Right ventricle myocardium superior (tissue), 1 donor: ENCODE measurements around the gene IFNAR2. TPM values are rescaled to one million over a fixed set of nuclear protein-coding genes. Genes with fewer than 3 reads are reported as not detected.
A peak's percentile ranks its signal among the peaks of the same experiment; 100 is the strongest.
"Not testable (repeated sequence)": the region's sequence is repeated elsewhere in the genome, so short reads cannot be mapped to it uniquely, and the experiment has no call there.

Experiments used
- ATAC-seq: fragments of 200-7000 bp; cut with Tn5 transposase; one replicate; pipeline ENCODE4 v1.9.1; 2020; ENCODE audit warnings: mild to moderate bottlenecking; ENCODE audit not compliant: poor library complexity
- DNase-seq: peaks from one replicate; pipeline ENCODE4 v3.0.0-alpha.2; 2020
- intact Hi-C: fragments of 100-400 bp; cut with DNase I; formaldehyde crosslinking; loops from one replicate; pipeline ENCODE4 v1.11.2; 2022
- total RNA-seq: library from RNA; stranded (reverse); fragmentation: NEBNext Ultra II Directional; extraction: Animal tissue kit (Norgen Biotek cat#: 25700); gene quantifications from one replicate; pipeline ENCODE4 v1.2.1, GENCODE V29; 2021
- donor health status: DM: no; HTN: yes; CAD: no; lungs with severe emphysema.

IFNAR2 gene
- total RNA-seq, 1 donor from 2014 or later, result 8.7 TPM

DNA sequence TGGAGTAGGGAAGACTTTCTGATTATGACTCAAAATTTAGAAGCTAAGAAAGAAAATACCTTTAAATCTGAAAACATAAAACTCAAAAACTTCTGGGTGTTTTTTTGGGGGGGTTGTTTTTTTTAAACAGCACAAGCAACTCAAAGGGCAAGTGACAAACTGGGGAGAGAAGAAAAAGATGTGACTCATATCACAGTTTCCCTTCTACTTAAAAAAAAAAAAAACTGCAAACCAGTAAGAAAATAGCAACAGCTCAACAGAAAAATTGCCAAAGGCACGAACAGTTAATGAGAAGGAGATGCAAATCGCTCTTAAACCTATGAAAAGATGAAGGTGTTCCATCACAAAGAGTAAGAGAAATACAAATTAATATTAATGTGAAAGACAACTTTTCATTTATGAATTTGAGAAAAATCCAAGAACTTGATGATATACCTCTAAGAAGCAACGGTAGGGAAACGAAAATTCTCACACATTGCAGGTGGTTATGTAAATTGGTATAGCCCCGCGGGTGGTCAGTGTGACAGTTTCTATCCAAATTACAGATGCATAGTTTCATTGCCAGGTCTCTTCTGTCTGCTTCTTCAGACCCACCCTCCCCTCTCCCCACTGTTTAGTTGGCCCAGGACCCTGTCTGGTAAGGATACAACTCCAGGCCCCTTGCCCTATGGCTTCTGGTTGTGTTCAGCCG is 9.0 kb downstream of the IFNAR2 start:
- DNase-seq (no peak), ATAC-seq (no peak)
- intact Hi-C loops, result no loop called here

DNA sequence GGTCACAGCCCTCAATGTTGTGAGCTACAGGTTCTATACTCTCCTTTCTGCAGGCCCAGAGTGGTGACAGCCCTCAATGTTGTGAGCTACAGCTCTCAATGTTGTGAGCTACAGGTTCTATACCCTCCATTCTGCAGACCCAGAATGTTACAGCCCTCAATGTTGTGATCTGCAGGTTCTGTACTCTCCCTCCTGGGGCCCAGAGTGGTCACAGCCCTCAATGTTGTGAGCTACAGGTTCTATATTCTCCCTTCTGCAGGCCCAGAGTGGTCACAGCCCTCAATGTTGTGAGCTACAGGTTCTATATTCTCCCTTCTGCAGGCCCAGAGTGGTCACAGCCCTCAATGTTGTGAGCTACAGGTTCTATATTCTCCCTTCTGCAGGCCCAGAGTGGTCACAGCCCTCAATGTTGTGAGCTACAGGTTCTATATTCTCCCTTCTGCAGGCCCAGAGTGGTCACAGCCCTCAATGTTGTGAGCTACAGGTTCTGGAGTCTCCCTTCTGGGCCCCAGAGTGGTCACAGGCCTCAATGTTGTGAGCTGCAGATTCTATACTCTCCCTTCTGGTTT is 9.9 kb downstream of the IFNAR2 start:
- intact Hi-C loops, result not testable (repeated sequence)

DNA sequence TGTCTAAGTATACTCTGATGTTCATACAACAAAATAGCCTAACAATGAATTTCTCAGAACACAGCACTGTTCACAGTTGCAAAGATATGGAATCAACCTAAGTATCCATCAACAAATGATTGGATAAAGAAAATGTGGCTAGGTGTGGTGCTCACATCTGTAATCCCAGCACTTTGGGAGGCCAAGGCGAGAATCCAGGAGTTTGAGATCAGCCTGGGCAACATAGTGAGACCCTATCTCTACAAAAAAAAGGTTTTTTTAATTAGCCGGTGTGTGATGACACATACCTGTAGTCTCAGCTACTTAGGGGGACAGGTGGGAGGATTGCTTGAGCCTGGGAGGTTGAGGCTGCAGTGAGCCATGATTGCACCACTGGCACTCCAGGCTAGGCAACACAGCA is 10.7 kb downstream of the IFNAR2 start:
- intact Hi-C loops, result no loop called here

More for the DNA sequence above, 9.9 kb downstream of the IFNAR2 start:
- not testable (repeated sequence) for ATAC-seq, DNase-seq

DNA sequence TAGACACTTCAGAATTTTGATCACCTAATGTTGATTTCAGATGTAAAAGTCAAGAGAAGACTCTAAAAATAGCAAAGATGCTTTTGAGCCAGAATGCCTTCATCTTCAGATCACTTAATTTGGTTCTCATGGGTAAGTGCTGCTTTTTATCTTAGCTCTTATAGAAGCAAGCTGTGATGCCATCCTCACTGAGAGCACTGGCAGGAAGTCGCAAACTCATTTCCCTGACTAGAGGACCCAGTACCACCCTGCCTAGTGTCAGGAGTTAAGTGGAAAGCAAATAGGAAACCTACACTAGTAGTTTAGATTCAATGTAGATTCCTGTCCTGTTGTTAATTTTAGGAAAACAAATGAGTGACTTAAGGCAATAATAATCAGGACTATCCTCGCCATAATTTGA is 12.1 kb downstream of the IFNAR2 start:
- ATAC-seq (no peak), DNase-seq (no peak)
- intact Hi-C loops, result no loop called here

More for the DNA sequence above, 10.7 kb downstream of the IFNAR2 start:
- ATAC-seq (no peak), DNase-seq (no peak)

DNA sequence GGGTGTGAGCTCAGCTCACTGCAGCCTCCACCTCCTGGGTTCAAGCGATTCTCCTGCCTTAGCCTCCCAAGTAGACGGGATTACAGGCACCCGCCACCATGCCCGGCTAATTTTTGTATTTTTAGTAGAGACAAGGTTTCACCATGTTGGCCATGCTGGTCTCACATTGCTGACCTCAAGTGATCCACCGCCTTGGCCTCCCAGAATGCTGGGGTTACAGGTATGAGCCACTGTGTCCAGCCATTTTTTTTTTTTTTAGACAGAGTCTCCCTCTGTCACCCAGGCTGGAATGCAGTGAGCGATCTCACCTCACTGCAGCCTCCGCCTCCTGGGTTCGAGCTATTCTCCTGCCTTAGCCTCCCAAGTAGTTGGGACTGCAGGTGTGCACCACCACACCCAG is 13.1 kb downstream of the IFNAR2 start:
- intact Hi-C loops, ATAC-seq, DNase-seq: not testable (repeated sequence)

DNA sequence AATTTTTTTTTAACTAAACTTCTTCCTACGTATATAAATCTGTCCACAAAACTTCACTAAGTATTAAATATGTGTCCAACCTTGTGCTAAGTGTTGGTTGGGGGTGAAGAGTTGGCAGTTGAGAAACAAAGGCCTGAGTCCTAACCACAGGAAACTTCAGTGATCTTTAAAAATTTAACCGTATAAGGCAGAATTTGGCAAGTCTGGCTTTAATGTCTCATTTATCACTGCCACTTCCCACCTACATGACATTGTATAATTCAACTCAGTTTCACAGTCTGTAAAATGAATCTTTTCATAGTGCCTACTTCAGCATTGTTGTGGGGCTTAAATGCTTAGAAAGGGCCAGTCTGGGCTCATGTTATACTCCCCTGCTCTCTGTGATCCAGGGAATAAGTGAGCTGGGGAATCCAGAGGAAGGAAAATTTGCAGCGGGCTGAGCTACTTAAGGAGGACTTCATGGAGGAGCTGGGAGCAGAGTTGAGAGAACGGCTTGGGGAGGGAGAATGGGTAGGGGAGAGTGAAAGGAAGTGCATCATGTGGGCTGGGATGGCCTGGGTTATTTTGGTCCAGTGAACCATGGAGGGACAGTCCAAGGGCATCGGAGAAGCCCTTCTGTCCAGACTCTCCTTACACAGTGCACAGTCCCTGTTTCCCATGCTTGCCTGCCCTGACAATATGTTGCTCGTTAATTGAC is 14.5 kb downstream of the IFNAR2 start:
- ATAC-seq, result peak; percentile 31
- intact Hi-C loops, result no loop called here
- no peak for DNase-seq

DNA sequence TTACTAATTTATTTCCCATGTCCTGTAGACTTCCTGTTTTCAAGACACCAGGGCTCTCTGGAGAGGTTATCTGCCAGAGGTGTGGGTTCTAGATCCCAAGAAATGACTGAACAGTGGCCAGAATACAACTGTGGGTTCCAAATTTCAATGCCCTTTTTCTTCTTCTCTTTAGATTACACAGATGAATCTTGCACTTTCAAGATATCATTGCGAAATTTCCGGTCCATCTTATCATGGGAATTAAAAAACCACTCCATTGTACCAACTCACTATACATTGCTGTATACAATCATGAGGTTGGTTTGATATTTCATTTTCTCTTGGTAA is 15.0 kb downstream of the IFNAR2 start:
- intact Hi-C loops, result no loop called here
- ATAC-seq (no peak), DNase-seq (no peak)

DNA sequence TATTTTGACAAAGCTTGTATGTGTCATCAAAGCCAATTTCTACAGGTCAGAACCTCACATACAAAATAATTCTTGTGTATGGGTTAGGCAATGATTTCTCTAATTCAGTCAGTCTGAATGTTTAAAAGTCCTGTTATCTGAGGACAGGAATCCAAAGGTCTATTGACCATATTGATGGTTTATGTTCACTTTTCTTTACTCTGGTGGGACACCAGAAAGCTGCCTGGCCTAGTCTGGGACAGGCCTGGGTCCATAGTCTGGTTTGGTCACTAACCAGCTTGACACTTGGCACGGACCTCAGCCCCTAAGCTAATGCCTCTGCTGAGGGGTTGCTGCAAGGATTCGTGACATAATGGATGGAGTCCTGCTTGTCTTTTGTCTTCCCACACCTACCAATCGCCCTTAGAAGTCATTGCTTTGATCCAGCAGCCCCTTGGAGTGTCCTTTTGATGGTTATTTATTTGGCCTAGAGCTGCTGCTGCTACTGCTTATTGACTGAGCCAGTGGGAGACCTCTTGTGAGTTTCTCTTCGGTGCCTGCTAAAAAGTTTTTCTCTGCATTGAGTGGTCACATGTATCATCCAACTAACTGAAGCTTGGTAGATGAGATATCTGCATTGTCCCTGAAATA is 15.7 kb downstream of the IFNAR2 start:
- DNase-seq (no peak), ATAC-seq (no peak)
- intact Hi-C loops, result no loop called here

DNA sequence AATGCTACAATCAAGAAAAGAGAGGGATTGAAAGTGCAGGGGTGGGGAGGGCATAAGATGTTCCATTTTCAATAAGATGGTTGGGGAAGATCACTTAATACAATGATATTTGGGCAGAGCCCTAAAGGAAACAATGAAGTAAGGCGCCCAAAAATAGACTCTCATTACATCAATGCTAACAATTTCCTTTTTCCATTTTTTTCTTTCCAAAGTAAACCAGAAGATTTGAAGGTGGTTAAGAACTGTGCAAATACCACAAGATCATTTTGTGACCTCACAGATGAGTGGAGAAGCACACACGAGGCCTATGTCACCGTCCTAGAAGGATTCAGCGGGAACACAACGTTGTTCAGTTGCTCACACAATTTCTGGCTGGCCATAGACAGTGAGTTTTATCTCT is 16.8 kb downstream of the IFNAR2 start:
- DNase-seq (no peak), ATAC-seq (no peak)
- intact Hi-C loops, result no loop called here

DNA sequence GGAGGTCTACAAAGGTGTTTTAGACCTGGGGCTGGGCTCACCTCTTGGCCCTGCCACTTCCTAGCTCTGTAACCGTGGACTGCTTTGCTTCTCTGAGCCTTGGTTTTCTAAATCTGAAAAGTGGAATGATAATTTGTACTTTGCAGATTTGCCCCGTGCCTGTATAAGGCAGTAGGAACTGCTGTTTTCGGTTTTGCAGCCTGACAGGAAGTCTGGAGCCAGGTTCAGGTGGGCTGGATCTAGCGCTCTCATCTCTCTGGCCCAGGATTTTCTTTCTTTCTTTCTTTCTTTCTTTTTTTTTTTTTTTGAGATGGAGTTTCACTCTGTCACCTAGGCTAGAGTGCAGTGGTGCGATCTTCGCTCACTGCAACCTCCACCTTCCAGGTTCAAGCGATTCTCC is 17.2 kb downstream of the IFNAR2 start:
- ATAC-seq (no peak), DNase-seq (no peak)
- intact Hi-C loops, result no loop called here

DNA sequence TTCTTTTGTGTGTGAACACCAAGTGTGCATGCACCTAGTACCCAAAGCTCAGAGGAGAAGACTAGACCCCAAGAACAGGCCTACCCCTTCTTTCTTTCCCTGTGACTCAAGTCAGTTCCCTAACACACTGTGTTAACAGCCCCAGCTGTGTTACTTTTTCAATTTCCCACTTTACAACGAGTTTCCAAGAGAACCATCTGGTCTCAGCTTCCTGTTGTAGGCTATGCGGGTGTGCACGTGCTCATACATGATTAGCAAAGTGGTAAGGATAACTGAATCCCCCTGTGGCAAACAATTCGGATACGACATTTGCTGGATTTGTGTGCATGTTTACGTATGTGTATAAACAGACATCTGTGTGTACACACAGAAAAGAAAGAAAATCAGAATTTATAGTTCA is 17.9 kb downstream of the IFNAR2 start:
- DNase-seq, result no peak
- ATAC-seq, result no peak
- intact Hi-C loops, result no loop called here

DNA sequence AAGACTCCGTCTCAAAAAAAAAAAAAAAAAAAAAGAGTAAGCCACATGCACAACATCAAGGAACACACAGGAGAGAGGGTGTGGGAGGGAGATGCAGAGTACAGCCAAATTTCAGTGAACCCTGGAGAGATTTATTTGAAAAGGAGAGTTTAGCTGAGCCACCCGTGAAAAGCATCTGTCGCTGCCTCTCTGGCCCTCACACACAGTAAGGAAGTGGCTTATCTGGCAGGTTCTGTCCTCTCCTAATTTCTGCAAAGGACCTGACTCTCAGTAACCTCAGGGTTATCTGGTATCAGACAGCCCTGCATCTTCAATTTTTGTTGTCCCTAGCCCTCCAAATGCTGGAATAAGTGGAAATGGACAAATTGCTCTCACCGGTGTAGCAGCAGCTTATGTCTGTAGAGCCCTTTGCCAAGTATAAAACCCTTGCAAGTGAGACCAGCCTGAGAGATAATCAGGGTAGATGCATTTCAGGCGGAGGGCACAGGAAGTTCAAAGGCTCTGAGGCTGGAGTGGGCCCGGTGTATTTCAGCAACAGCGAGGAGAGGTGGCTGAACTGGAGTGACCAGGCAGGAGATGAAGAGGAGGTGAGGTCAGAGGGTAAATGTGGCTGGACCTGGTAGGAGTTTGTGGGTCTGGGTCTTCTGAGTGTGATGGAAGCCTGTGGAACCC is 19.7 kb downstream of the IFNAR2 start:
- DNase-seq, result no peak
- no peak for ATAC-seq
- intact Hi-C loops, result no loop called here

DNA sequence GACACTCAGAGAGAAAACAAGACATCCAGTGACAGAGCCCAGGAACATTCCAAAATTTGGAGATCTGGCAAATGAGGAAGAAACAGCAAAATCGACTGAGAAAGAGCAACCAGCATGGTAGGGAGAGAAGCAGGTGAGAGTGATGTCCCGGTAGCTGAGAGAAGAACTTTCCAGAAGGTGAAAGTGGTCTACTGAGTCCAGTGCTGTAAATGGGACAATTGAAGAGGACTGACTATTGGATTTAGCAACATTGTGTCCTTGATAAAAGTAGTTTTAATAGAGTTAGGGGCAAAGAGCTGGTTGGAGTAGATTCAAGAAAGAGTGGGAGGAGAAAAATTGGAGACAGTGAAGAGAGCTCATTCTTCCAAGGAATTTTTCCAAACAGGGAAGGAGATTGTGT is 21.4 kb downstream of the IFNAR2 start:
- ATAC-seq, result no peak
- intact Hi-C loops, result no loop called here
- DNase-seq, result no peak

DNA sequence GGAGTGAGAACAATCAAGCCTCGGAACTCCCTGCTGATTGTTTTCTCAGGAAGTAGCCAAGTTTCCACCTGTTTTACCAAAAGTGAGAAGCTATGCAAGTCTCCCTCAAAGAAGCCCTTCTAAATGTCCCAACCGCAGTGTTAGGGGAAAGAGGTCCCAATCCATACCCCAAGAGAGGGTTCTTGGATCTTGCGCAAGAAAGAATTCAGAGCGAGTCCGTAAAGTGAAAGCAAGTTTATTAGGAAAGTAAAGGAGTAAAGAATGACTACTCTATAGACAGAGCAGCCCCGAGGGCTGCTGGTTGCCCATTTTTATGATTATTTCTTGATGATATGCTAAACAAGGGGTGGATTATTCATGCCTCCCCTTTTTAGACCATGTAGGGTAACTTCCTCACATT is 23.6 kb downstream of the IFNAR2 start:
- DNase-seq, ATAC-seq, intact Hi-C loops: not testable (repeated sequence)

DNA sequence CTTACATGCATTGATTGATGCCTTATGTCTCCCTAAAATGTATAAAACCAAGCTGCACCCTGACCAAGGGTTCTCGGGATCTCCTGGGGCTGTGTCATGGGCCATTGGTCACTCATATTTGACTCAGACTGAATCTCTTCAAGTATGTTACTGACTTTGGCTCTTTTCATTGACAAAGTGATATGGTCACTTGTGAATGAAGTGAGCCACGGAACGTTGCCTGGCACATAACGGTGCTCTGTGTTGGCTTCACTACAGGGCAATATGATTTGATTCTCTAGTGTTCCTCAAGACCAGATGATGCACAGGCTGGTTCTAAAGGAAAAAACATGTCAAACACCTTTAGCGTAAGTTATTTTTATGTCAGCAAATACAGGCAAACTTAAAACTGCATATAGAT is 25.0 kb downstream of the IFNAR2 start:
- no peak for DNase-seq
- intact Hi-C loops, result no loop called here
- ATAC-seq, result no peak

DNA sequence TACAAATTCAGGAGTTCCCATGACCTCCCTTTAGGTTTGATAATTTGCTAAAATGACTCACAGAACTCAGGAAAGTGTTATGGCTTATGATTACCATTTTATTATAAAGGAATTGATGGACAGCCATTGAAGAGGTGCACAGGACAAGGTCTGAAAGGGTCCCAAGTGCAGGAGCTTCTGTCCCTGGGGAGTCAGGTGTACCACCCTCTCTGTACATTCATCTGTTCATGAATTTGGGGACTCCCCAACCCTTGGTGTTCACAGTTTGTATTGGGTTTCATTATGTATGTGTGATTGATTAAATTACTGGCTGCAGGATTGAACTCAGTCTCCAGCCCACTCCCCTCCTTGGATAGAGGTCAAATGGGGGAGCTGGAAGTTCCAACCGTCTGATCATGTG is 25.7 kb downstream of the IFNAR2 start:
- ATAC-seq, result no peak
- intact Hi-C loops, result no loop called here
- no peak for DNase-seq

DNA sequence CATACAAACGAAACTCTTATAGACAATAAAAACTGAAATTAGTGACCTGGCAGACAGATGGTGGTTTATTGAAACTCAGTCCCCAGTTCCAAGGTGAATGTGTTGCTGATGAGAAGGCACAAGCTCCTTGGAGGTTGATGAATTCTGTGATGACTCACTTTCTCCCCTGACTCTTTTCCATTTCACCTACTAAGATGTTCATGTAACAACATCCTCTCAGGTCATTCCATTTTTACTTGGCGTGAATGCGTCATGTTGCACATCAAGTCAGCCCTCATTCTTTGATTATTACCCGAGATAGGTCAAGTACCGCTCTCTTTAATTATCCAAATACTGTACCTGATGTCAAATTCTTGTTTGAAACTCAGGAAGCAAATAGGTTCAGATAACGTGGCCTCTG is 26.3 kb downstream of the IFNAR2 start:
- ATAC-seq (no peak), DNase-seq (no peak)
- intact Hi-C loops, result no loop called here

DNA sequence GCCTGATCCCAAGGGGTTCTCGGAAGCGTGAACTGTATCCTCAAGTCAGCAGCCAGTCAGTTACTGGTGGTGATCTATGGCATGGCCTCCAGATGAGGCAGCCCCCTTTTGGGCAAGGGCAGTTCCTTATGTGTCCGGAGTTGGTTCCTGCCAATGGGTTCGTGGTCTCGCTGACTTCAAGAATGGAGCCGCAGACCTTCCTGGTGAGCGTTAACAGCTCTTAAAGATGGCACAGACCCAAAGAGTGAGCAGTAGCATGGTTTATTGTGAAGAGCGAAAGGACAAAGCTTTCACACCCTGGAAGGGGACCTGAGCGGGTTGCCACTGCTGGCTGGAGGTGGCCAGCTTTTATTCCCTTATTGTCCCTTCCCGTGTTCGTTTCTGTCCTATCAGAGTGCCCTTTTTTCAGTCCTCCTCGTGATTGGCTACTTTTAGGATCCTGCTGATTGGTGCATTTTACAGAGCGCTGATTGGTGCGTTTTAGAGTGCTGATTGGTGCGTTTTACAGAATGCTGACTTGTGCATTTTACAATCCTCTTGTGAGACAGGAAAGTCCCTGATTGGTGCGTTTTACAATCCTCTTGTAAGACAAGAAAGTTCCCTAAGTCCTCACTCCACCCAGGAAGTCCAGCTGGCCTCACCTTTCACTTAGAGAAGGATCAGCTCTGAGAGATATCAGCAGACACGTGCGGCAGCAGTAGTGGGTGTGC is 27.5 kb downstream of the IFNAR2 start:
- DNase-seq (no peak), ATAC-seq (no peak)

DNA sequence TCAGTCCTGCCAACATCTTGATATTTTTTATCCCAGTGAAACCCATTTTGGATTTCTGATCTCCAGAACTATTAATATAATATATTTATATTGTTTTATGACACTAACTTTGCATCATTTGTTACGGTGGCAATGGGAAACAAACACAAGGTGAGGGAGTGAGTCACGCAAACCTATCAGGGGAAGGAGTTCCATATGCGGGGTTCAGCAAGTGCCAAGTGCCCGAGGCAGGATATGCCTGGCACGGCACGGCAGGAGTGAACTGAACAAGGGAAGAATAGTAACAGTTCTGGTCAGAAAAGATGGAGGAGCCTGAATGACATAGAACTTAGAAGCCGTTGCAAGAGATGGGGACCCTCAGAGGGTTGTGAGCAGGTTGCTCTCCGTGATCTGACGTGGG is 28.7 kb downstream of the IFNAR2 start:
- ATAC-seq (no peak), DNase-seq (no peak)
- intact Hi-C loops, result no loop called here

More for the DNA sequence above, 27.5 kb downstream of the IFNAR2 start:
- intact Hi-C loops, result no loop called here
